ENCODE results near the gene HMGCS1. TPM values are rescaled to one million over a fixed set of nuclear protein-coding genes. Genes with fewer than 3 reads are reported as not detected.

HMGCS1 gene
- total RNA-seq, 1 donor from 2014 or later, result 68.0 TPM

Other genes starting within 250 kb of the HMGCS1 start
- 44.4 TPM for gene ZNF131, start 192.5 kb downstream of the HMGCS1 start, total RNA-seq
- gene NIM1K, start 121.2 kb downstream of the HMGCS1 start, total RNA-seq, result not detected
- gene CCL28, start 99.0 kb upstream of the HMGCS1 start, total RNA-seq, result 0.74 TPM
- gene TMEM267, start 170.5 kb upstream of the HMGCS1 start, total RNA-seq, result 12.8 TPM
- gene C5orf34, start 201.7 kb upstream of the HMGCS1 start, total RNA-seq, result not detected
- gene PAIP1, start 243.7 kb upstream of the HMGCS1 start, total RNA-seq, result 67.0 TPM

Measured in vagina (tissue), 1 donor.